HFF-Myc (cell line): ENCODE measurements around the gene C10orf71.

Experiments
- DNase-seq: peaks from one replicate; pipeline ENCODE4 v3.0.0-alpha.2; 2011; ENCODE audit warnings: low read depth; ENCODE audit errors: extremely low read depth
- H3K4me3 ChIP-seq: replicated peaks from 2 replicates; pipeline ENCODE4 v1.5.1; 2011; ENCODE audit warnings: low read depth, mild to moderate bottlenecking, control low read depth, low read length
- TF ChIP-seq, protein P1 (sequence below): IDR thresholded peaks from 2 replicates; pipeline ENCODE4 v1.5.1; 2012; ENCODE audit warnings: mild to moderate bottlenecking, low read depth, low read length, control low read depth; ENCODE audit errors: missing control alignments

Gene C10orf71

DNA sequence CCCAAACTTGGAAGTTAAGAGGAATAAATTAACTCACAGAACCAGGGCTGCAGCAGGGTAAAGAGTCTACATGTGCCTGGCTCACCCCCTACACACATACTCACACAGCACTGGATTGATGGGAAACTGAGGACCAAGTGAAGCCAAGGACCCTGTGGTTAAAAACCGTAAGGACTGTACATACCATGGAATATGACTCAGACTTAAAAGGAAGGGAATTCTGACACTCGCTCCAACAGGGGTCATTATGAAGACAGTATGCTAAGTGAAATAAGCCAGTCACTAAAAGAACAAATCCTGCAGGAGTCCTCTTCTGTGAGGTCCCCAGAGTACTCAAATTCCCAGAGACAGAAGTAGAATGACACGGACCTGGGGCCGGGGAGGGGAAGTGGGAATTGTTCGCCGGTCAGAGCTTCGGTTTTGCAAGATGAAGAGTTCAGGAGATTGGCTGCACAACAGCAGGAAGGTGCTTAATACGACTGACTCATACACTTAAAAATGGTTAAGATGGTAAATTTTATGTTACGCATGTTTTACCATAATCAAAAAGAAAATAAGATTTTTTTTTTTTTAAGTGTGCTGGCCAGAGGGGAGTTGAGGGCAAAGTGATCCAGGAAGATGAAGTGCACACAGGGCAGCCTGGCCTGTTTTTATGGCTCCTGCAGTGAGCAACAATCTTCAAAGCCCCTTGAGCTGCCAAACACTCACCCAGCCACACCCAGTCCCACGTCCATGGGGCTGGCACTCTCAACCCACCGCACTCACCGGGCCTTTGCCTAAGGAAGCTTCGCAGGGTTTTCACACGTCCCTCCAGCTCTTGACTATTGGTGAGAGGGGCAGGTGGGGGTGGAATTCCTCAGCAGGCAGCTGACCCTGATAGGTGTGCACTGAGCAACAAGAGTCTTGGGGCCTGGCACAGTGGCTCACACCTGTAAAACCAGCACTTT is 70.5 kb downstream of the C10orf71 start:
- TF ChIP-seq, protein P1, sequence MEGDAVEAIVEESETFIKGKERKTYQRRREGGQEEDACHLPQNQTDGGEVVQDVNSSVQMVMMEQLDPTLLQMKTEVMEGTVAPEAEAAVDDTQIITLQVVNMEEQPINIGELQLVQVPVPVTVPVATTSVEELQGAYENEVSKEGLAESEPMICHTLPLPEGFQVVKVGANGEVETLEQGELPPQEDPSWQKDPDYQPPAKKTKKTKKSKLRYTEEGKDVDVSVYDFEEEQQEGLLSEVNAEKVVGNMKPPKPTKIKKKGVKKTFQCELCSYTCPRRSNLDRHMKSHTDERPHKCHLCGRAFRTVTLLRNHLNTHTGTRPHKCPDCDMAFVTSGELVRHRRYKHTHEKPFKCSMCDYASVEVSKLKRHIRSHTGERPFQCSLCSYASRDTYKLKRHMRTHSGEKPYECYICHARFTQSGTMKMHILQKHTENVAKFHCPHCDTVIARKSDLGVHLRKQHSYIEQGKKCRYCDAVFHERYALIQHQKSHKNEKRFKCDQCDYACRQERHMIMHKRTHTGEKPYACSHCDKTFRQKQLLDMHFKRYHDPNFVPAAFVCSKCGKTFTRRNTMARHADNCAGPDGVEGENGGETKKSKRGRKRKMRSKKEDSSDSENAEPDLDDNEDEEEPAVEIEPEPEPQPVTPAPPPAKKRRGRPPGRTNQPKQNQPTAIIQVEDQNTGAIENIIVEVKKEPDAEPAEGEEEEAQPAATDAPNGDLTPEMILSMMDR, result no peak
- DNase-seq, result no peak
- no peak overlapping the region for H3K4me3 ChIP-seq

GRCh38 chr10:49370326-49371100 is 71.5 kb downstream of the C10orf71 start:
- DNase-seq, result no peak
- no peak overlapping the region for H3K4me3 ChIP-seq

GRCh38 chr10:49371967-49372366 is 73.0 kb downstream of the C10orf71 start:
- TF ChIP-seq, protein P1, result no peak
- no peak for DNase-seq
- H3K4me3 ChIP-seq, result no peak overlapping the region

More at GRCh38 chr10:49370326-49371100, 71.5 kb downstream of the C10orf71 start:
- TF ChIP-seq, protein P1, result no peak

- TF ChIP-seq, protein P1, result no peak
- H3K4me3 ChIP-seq, result no peak overlapping the region
- no peak for DNase-seq
Observed at GRCh38 chr10:49373361-49373760, 74.4 kb downstream of the C10orf71 start.

DNA sequence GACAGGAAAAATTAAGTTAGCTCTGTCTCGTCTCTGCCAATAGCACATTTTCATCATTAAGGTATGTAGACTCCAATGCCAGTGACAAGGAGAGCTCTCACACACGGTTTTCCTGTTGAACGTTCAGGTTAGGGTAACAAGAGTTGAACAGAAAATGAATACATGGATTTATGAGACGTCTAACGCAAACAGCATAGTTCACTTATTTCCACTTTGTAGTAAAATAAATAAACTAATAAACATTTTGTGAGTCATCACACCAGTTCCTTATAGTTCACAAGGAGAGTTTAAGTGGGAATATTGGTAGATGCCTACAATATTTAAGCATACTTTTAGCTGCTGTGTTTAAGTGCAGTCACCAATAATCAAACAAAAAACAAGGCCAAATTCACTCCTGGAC is 75.8 kb downstream of the C10orf71 start:
- DNase-seq, result no peak
- TF ChIP-seq, protein P1, result no peak
- H3K4me3 ChIP-seq, result no peak overlapping the region

DNA sequence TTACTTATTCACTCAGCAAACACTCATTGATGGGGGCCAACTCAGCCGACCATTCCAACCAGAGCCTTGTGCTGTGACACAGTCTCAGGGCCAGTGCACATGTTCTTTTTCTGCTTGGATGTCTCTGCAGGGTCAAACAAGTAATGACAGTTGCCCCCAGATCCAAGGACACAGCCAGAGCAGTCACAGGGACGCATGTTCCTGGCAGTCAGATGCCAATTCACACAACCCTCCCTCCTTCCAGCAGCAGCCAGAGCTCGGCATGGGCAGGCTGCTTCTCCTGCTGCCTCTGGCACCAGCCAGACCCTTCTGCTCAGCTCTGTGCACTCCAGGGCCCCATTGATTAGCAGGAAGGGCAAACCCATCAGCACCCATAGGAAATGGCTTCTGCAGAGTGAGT is 76.6 kb downstream of the C10orf71 start:
- no peak overlapping the region for H3K4me3 ChIP-seq
- TF ChIP-seq, protein P1, result no peak
- no peak for DNase-seq
